Stimulated activated CD8-positive, alpha-beta memory T cell treated with anti-CD3 and anti-CD28 coated beads, Interleukin-12 subunit alpha, Interleukin-12 subunit beta, amount 100 ng/mL, for 24 hours (primary cell): ENCODE data around the gene NCKAP5.

ENCODE experiments used
- DNase-seq: peaks from one replicate; pipeline ENCODE4 v3.0.0-alpha.2; 2020; ENCODE audit errors: extremely low read depth

The NCKAP5 gene

GRCh38 chr2:132949108-132949507 lies 619.2 kb downstream of the NCKAP5 start:
- DNase-seq, result no peak

GRCh38 chr2:132948211-132948610 lies 620.1 kb downstream of the NCKAP5 start:
- DNase-seq, result no peak

- no peak for DNase-seq
Measured at GRCh38 chr2:132943829-132944228, 624.4 kb downstream of the NCKAP5 start.

DNA sequence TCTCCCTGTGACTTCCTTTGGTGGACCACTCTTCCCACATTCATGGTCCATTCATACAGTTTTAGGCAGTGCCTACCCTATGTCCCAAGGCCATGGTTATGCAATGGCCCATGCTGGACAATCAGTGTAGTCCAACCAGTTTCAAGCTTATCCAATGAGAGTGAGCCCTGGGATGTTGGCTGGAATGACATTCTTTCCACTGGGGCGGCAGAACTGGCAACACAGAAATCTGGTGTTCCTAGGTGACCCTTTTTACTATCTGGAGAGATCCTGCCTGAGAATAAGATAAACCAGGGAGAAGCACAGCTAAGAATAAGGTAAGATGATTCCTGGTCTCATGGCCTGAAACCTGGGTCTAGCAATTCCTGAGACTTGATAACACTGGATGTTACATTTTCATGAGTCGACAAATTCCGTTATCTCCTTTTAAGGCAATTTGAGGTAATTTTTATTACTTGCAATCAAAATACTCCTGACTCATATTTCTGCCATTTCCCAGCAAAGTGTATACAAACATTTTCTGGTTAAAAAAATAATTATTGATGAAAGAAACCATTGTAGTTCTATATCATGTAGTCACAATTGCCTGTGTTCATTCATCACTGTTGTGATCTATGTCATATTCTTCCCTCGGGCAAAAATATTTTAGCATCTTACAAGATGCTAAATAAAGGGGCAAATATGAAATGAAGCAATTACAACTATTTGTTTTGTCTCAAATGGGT lies 626.8 kb downstream of the NCKAP5 start:
- DNase-seq, result no peak

- no peak for DNase-seq
Measured at GRCh38 chr2:132937629-132938028, 630.6 kb downstream of the NCKAP5 start.

GRCh38 chr2:132936791-132937190 lies 631.5 kb downstream of the NCKAP5 start:
- no peak for DNase-seq

DNA sequence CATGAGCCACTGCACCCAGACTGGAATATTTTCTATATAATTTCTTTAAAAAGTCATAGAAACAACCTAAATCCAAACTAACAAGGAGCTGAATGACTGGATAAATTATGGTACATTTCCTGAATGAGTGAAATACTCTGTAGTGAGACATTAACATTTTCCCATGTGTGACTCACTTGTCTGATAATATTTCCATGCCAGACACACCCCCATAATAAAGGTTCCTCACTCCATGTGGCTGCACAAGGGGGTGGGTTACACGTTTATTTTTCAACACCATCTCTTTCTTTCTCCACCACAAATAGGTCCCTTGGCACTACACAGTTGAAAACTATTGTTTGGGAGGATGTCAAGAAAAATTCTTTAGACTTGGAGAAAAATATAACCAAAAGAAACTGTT lies 632.0 kb downstream of the NCKAP5 start:
- DNase-seq, result no peak

GRCh38 chr2:132929786-132930185 lies 638.5 kb downstream of the NCKAP5 start:
- no peak for DNase-seq

GRCh38 chr2:132923787-132924186 lies 644.5 kb downstream of the NCKAP5 start:
- DNase-seq, result no peak

GRCh38 chr2:132915812-132916549 lies 652.3 kb downstream of the NCKAP5 start:
- no peak for DNase-seq

- DNase-seq, result no peak
Measured at GRCh38 chr2:132911726-132912724, 656.2 kb downstream of the NCKAP5 start.

DNA sequence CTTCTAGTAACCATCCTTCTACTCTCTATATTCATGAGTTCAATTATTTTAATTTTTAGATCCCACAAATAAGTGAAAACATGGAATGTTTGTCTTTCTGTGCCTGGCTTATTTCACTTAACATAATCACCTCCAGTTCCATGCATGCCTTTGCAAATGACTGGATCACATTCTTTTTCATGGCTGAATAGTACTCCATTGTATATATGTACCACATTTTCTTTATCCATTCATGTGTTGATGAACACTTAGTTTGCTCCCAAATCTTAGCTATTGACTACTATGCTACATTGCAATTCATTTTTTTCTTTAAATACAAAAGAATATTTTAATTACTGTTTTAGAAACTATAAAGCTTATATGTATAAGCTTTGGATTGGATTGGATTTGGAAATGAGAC lies 657.8 kb downstream of the NCKAP5 start:
- DNase-seq, result no peak

GRCh38 chr2:132909427-132909826 lies 658.8 kb downstream of the NCKAP5 start:
- DNase-seq, result no peak

GRCh38 chr2:132904142-132904842 lies 664.0 kb downstream of the NCKAP5 start:
- no peak for DNase-seq

GRCh38 chr2:132902626-132903025 lies 665.6 kb downstream of the NCKAP5 start:
- DNase-seq, result no peak

DNA sequence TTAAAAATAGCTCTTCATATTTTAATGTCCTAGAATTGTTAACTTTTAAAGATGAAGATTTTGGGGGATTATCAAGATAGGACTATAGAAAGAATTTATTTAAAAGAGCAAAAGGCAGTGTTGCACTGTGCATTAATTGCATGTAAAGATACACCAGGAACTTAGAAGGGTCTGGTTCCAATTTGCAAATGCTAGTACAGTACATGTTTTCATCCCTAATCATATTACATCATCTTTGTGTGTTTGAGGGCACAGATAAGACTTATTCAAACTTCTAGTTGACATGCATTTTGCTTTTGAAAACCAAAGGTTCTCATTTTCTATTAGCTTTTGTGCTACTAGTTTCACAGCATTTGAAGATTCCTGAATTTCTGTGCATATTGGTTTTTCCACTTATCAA lies 666.6 kb downstream of the NCKAP5 start:
- no peak for DNase-seq

DNA sequence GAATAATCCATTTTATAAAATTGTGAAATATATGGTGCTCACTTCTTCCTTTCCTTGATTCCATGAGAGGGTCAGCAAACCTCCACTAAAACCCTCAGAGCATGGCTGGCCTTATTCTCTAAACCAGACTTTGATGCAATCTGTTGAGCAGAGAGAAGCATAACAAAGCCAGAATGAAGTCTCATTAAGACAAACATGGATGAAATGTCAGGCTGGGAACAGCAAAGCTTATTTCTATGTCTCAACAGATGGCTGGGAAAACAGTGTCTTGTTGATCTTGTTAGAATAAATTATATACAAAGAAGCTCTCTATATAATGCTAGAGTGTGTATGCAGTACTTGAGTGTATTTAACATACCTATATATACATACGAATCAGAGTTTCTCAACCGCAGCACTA lies 671.2 kb downstream of the NCKAP5 start:
- DNase-seq, result no peak

- DNase-seq, result no peak
Measured at GRCh38 chr2:132896073-132896472, 672.2 kb downstream of the NCKAP5 start.

GRCh38 chr2:132891498-132891897 lies 676.8 kb downstream of the NCKAP5 start:
- no peak for DNase-seq

DNA sequence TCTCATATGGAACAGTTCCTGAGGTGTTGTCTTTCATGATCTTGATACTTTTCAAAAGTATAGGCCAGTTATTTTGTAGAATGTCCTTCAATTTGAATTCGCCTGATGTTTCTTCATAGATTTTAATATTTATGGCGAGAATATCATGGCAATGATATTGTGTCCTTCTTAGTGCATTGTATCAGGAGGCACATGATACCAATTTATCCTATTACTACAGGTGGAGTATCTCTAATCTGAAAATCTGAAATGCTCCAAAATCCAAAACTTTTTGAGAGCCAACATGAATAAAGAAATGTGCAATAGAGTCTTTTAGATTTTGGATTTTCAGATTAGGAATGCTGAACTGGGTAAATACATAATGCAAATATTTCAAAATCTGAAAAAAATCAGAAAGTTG lies 681.7 kb downstream of the NCKAP5 start:
- DNase-seq, result no peak

DNA sequence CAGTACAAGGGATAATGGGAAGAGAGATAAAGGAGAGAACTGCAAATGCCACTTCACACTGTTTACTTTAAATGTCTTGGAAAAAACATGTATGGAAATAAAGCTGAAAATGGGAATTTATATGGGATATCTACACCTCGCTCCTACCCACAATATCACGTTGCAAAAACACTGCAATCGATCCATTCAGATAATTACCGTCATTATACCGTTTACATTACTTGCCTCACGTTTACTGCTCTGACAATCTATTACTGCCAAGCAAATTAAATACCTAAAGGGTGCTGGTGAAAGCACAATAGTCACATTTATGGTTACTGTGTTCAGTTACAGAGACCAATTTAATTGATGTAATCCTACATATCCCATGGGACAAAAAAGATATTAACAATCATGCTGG lies 683.6 kb downstream of the NCKAP5 start:
- DNase-seq, result no peak

- no peak for DNase-seq
Measured at GRCh38 chr2:132884292-132884691, 684.0 kb downstream of the NCKAP5 start.
